SK-MEL-5 (cell line): Measurements from ENCODE around the gene PHB1. TPM values are rescaled to one million over a fixed set of nuclear protein-coding genes. Genes with fewer than 3 reads are reported as not detected.
A peak's percentile ranks its signal among the peaks of the same experiment; 100 is the strongest.
"Not testable (repeated sequence)": the region's sequence is repeated elsewhere in the genome, so short reads cannot be mapped to it uniquely, and the experiment has no call there.

ENCODE experiments used
- DNase-seq: peaks from one replicate; pipeline ENCODE4 v3.0.0-alpha.2; 2016; ENCODE audit warnings: low read depth, low spot score
- in situ Hi-C: cut with HindIII; loops from 2 replicates; pipeline ENCODE4 v1.10.0; 2016; ENCODE audit warnings: low sequenced_read_pairs, high pct_unique_total_duplicates, low pct_unique_long_range_greater_than_20kb
- total RNA-seq: library from RNA; depleted of rRNA; stranded (reverse); fragments of >200 nt; shearing (Covaris generic); gene quantifications from 2 replicates; pipeline ENCODE4 v1.2.3, GENCODE V29; 2014

The PHB1 gene
- total RNA-seq, 1 experiment from 2014 or later = 373 TPM

- in situ Hi-C loops = no loop called here
- DNase-seq = no peak
Observed at GRCh38 chr17:49443862-49444261, 29.2 kb upstream of the PHB1 start.

- DNase-seq = no peak
- in situ Hi-C loops = no loop called here
Observed at GRCh38 chr17:49442041-49442440, 27.4 kb upstream of the PHB1 start.

- DNase-seq = no peak
- in situ Hi-C loops = no loop called here
Observed at GRCh38 chr17:49441578-49441977, 26.9 kb upstream of the PHB1 start.

GRCh38 chr17:49440581-49440980, 25.9 kb upstream of the PHB1 start:
- no peak for DNase-seq
- in situ Hi-C loops = no loop called here

- in situ Hi-C loops = no loop called here
- DNase-seq = no peak
Observed at GRCh38 chr17:49439673-49440571, 25.2 kb upstream of the PHB1 start.

- no peak for DNase-seq
- in situ Hi-C loops = no loop called here
Observed at GRCh38 chr17:49439305-49439672, 24.6 kb upstream of the PHB1 start.

GRCh38 chr17:49438436-49439278, 24.0 kb upstream of the PHB1 start:
- no peak for DNase-seq
- in situ Hi-C loops = no loop called here

- in situ Hi-C loops = no loop called here
Observed at GRCh38 chr17:49437696-49438435, 23.2 kb upstream of the PHB1 start.

GRCh38 chr17:49436174-49436573, 21.5 kb upstream of the PHB1 start:
- in situ Hi-C loops = no loop called here
- no peak for DNase-seq

More at GRCh38 chr17:49437696-49438435, 23.2 kb upstream of the PHB1 start:
- no peak for DNase-seq

GRCh38 chr17:49435671-49436029, 21.0 kb upstream of the PHB1 start:
- DNase-seq = no peak
- in situ Hi-C loops = no loop called here

- in situ Hi-C loops = no loop called here
- DNase-seq = peak; percentile 79
Observed at GRCh38 chr17:49434821-49435670, 20.4 kb upstream of the PHB1 start.

- no peak for DNase-seq
- in situ Hi-C loops = no loop called here
Observed at GRCh38 chr17:49433000-49433694, 18.5 kb upstream of the PHB1 start.

- no peak for DNase-seq
- in situ Hi-C loops = no loop called here
Observed at GRCh38 chr17:49431743-49432142, 17.1 kb upstream of the PHB1 start.

GRCh38 chr17:49425004-49425286, 10.3 kb upstream of the PHB1 start:
- DNase-seq = no peak
- in situ Hi-C loops = no loop called here

- DNase-seq, in situ Hi-C loops: not testable (repeated sequence)
Observed at GRCh38 chr17:49424276-49425003, 9.8 kb upstream of the PHB1 start.

GRCh38 chr17:49422714-49423113, 8.0 kb upstream of the PHB1 start:
- in situ Hi-C loops = no loop called here

More at GRCh38 chr17:49422714-49423113, 8.0 kb upstream of the PHB1 start:
- no peak for DNase-seq
